Stimulated activated CD4-positive, alpha-beta T cell treated with anti-CD3 and anti-CD28 coated beads, Interleukin-1b, Interleukin-23, amount 100 ng/mL, for 1 hour (primary cell): ENCODE measurements around the gene UGT1A4.

ENCODE experiments used
- DNase-seq, 2 donors: peaks; one replicate each; pipeline ENCODE4 v3.0.0-alpha.2; 2020; ENCODE audit warnings: low read depth in 2 of 2

UGT1A4 gene

DNA sequence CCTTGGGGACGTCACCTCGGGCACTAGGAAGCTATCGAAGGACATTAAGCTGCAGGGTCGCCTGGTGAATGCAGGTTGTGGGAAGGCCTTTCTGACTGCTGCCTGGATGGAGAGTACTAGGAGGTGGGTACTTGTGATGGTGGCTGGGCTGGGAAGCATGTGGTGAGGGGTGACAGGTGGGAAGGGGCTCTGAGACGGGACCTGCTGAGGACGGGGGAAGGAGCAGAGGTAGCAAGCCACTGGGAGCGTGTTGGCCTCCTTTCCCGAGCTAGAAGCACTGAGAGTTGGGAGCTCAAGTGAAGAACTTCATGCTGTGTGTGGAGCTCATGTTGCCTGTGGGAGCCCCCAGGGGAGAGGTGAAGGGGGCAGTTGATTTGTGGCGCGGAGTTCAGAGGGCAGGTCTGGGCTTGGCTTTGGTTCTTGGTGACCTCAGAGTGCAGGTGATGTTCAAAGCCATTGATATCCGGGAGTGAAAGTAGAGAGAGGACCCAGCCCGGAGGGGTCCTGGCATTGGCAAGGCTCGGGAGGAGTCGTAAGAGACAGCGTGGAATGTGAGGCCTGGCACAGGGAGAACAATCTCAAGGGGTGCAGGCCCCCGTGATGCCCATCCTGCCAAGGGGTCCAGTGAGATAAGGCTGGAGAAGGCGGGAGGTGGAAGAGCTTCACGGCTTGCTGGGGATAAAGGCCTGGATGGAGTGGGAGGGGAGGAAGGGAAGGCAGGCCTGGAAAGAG is 72.8 kb downstream of the UGT1A4 start:
- no peak for DNase-seq

- no peak for DNase-seq
Measured at GRCh38 chr2:233791883-233792329, 73.4 kb downstream of the UGT1A4 start.

DNA sequence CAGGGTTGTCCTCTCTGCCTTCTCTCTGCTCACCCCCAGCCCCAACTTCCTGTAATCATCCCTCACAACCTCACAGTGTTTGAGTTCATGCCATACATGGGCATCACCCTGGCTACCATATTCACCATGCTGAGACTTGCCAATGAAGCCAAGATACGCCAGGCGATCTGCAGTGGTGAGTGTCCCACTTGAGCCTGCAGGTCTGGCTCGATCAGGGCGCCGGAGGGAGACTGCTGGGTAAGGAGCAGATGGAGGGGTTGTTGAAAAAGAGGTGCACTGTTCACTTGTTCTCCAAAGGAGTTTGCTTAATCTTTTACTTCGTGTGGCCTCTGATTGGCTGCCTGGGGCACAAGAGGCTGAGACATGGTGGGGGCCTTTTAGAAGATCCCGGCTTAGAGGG is 74.2 kb downstream of the UGT1A4 start:
- DNase-seq: no peak

DNA sequence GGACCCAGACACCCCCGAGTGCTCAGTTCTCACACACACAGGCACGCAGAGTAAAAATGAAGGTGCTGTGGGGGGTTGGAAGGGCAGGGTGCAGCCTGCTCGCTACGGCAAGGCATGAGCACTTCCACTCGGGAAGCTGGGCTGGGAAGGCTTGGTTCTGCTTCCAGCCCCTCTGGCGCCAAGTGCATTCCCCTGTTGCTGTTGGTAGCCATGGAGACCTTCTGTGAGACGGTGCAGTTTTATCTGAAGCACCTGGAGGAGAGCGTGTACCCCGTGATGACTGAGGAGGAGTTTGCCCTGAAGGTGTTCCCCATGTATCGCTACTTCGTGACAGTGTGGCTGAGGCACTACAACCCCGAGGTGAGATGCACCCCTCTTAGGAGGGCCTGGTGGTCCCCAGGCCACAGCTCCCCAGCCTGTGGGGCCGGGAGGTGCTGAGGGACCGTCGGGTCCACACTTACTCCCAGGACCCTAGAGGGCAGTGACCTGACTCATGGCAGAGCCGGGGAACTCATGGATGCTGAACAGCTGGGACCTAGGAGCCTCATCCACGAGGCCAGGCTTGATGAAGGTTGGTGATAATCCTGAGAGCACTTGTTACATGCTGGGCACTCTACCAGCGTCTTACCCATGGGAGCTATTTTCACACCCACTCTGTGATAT is 75.1 kb downstream of the UGT1A4 start:
- no peak for DNase-seq

GRCh38 chr2:233794128-233794658 is 75.7 kb downstream of the UGT1A4 start:
- DNase-seq: no peak

DNA sequence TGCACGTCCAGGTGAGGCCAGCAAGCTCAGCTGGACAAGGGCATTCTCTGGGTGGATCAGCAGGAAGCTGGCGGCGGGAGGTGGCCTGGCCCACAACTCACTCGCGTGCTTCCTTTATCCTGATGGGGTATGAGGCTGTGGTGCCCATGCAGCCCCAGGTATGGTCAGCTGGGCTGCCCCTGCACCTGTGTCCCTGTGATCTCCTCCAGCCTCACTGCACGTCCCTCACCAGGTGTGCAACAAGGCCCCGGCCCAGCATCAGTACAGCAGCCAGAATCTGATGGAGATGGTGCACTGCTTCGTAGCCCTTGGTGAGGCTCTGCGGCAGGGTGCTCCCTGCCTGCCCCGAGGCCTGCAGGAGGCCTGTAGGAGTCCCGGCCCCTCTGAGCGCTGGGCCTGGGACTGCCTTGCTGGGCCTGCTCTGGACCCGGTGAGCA is 77.2 kb downstream of the UGT1A4 start:
- DNase-seq: no peak

DNA sequence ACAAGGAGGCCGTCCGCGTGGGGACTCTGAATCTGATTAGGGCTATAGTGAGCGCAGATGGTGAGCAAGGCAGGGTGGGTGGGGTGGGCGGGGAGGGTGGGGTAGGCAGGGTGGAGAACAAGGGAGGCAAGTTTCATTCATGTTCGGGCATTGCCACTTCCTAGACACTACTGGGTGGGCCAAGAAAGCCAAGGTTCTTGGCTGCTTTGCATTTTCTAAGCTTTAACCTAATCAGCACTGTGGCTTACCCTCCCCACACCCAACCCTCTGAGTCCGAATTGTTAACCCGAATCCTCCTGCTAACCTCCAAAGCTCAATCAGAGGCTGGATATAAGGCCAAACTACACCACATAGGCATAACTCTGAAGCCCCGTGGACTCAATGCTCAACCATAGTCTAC is 77.7 kb downstream of the UGT1A4 start:
- no peak for DNase-seq

DNA sequence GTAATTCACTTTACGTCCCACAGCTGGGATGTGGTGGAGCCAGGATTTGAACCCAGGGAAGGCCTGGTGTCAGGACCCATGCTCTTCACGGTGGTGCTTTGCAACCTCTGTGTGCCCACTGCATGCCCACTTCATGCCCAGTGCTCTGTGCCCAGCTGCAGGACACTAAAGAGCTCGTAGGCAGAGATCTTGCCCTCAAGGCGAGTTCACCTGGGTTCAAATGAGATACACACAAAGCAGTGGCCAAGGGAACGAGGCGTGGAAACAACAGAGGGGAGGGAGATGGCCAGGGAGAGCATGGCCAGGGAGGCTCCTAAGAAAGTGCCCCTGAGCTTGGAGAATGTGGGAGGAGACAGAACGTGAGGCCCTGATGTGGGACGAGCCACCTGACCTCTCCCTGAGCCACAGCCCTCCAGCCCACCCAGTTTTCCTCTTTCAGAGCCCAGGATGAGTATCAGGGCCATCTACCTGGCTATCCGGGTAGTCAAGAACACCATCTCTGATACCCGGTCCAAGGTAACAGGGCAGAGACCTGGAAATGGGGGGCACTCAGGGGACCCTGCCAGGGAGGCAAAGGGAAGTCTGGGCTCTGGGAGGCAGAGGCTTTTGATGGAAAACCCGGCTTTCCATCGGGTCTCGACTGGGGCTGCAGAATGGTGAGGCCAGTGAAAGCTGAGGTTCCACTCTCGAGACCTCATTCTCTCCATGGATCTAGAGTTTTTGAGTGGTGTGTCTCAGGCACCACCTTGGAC is 80.0 kb downstream of the UGT1A4 start:
- no peak for DNase-seq

GRCh38 chr2:233799087-233799665 is 80.6 kb downstream of the UGT1A4 start:
- no peak for DNase-seq

DNA sequence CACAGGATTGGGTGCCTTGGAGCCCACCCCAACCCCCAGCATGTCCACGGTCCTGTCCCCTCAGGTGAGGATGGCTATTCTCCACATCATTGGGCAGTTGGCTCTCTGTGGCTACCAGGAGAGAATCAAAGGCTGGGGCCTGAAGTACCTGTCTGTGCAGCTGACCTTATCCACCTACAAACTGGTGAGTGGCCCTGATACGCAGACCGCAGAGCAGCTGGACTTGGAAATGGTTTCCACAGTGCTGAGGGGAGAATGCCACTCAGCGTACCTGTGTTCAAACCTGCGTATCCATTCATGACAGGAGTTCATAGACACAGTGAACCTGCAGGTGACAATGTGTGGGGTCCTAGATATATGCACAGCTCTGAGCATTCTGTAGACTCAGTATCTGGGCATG is 81.2 kb downstream of the UGT1A4 start:
- no peak for DNase-seq

- no peak for DNase-seq
Measured at GRCh38 chr2:233800208-233800607, 81.7 kb downstream of the UGT1A4 start.

DNA sequence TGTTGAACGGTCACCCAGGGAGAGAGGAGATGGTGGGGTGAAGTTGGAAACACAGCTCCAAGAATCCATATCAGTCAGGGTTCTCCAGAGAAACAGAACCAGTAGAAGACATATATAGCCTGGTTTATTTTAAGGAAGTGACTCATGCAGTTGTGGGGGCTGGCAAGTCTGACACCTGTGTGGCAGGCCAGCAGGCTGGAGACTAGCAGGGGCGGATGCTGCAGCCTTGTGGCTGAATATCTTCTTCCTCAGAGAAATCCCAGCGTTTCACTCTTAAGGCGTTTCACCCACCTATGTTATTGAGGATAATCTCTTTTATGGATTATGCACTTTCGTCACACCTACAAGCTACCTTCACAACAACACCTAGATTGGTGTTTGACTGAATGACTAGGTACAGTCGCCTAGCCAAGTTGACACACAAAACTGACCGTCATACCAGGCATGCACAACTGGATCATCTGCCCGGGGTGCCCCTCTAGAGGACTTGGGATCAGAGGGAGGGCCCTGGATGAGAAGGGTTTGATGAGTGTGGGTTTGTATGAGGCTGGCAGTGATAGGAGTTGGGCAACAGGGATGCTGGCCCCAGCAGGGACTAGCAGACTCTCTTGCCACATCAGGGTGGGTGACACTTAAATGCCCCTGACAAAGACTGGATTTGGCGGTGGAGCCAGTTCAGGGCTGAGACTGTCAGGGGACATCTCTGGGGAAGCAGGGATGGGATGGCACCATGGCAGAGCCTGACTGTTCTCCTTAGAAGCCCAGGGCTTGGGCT is 83.0 kb downstream of the UGT1A4 start:
- no peak for DNase-seq

- DNase-seq: no peak
Measured at GRCh38 chr2:233802132-233802815, 83.7 kb downstream of the UGT1A4 start.

DNA sequence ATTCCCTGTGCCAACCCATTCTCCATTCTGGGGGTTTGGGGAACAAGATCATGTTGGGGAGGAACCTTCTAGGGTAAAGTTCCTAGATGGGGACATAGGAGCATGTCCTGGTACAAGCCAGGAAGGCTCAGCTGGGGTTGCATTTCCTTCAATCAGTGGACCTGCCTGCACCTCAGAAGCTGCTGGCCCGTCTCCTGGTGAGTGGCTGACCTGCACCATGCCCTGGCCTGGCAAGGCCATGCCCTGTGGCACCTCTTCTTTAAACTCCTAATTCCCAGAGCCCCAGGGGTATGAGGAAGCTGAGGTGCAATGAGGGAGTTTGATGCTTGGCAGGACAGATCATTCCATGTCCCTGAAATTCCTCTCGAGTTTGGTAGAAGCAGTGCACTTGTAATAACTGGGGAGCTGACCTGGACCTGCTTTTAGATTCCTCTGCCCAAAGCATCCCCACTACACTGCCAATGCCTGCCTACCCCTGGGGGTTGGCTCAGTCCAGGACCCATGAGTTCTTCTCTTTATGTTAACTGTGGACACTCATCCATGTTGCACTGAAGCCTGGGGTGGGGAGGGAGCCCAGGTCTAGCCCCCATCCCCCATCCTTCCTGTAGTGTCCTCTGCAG is 84.9 kb downstream of the UGT1A4 start:
- no peak for DNase-seq

DNA sequence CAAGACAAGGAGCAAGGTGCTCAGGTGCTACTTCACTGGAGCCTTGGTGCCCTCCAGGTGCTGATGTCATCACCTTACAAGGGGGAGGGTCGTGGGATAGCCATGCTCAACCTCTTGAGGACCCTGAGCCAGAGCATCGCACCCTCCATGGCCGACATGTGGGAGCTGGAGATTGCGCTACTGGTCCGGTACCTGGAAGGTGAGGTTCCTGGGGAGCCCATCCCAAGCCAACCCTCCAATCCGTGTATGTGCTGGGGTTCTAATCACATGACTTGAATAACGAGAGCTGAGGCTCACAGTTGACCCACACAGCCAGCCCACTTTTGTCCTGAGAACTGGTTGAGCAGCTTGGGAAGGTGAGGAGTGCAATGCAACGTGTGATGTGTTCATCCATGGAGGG is 85.5 kb downstream of the UGT1A4 start:
- no peak for DNase-seq

- DNase-seq: no peak
Measured at GRCh38 chr2:233807215-233807865, 88.8 kb downstream of the UGT1A4 start.

- no peak for DNase-seq
Measured at GRCh38 chr2:233807966-233808935, 89.7 kb downstream of the UGT1A4 start.

GRCh38 chr2:233810385-233810784 is 91.8 kb downstream of the UGT1A4 start:
- DNase-seq: no peak

- no peak for DNase-seq
Measured at GRCh38 chr2:233811087-233811486, 92.6 kb downstream of the UGT1A4 start.
